Measurements from ENCODE around the gene CDYL2. TPM values are rescaled to one million over a fixed set of nuclear protein-coding genes. Genes with fewer than 3 reads are reported as not detected.
"Not testable (repeated sequence)": the region's sequence is repeated elsewhere in the genome, so short reads cannot be mapped to it uniquely, and the experiment has no call there.

CDYL2 gene
- total and polyA plus RNA-seq, 7 donors, result 0.23 to 2.2 (median 1.0) TPM

DNA sequence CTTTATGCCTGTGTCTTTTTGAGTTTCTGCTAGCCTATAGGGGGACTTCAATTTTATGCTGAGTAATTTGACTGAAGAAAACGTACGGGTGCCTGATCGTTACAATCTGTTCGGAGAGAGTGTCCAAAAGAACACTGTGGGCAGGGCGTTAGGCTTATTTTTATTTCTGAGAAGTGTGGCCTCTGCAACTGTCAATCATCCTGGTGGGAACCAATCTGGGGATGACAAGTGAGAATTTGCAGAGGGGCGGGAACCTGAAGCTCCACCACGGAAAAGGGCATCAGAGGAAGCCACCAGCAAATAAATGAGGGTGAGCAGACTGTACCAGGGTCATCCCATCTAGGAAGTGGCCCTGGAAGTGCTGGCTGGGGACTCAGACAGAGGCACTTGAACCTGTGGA lies 12.0 kb upstream of the CDYL2 start:
- Histone ChIP-seq H3K9me3 (no peaks in the 10 kb centered on the region), H3K36me3 (ENCODE audit: insufficient read depth in 1 of 2, low read depth in 1 of 2) (no peaks in the 10 kb centered on the region), H3K27me3 (ENCODE audit: insufficient read depth in 3 of 3, low read length in 2 of 3) (peaks cover 0 to 4% (median 0%) of the 10 kb centered on the region in 3 donors), H3K4me1 (no peaks in the 10 kb centered on the region), H3K27ac (no peak overlapping the region), H3K4me3 (no peak overlapping the region)
- TF ChIP-seq, protein P1, sequence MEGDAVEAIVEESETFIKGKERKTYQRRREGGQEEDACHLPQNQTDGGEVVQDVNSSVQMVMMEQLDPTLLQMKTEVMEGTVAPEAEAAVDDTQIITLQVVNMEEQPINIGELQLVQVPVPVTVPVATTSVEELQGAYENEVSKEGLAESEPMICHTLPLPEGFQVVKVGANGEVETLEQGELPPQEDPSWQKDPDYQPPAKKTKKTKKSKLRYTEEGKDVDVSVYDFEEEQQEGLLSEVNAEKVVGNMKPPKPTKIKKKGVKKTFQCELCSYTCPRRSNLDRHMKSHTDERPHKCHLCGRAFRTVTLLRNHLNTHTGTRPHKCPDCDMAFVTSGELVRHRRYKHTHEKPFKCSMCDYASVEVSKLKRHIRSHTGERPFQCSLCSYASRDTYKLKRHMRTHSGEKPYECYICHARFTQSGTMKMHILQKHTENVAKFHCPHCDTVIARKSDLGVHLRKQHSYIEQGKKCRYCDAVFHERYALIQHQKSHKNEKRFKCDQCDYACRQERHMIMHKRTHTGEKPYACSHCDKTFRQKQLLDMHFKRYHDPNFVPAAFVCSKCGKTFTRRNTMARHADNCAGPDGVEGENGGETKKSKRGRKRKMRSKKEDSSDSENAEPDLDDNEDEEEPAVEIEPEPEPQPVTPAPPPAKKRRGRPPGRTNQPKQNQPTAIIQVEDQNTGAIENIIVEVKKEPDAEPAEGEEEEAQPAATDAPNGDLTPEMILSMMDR (IDR thresholded peaks at IDR 0.05), result no peak
- 49 to 53% (median 51%) methylated on average over 7 of the region's 7 CpGs for WGBS, 3 donors
- ATAC-seq (no peak), DNase-seq (no peak)
- intact Hi-C loops (cut with DNase I), result no loop called here

GRCh38 chr16:80815278-80815677 lies 10.9 kb upstream of the CDYL2 start:
- H3K4me1 ChIP-seq; H3K4me3 ChIP-seq; H3K27me3 ChIP-seq (ENCODE audit: insufficient read depth in 3 of 3, low read length in 2 of 3); H3K36me3 ChIP-seq (ENCODE audit: insufficient read depth in 1 of 2, low read depth in 1 of 2); H3K27ac ChIP-seq; H3K9me3 ChIP-seq; intact Hi-C loops (cut with DNase I); DNase-seq; ATAC-seq: not testable (repeated sequence)
- WGBS, 3 donors, result 81 to 94% (median 93%) methylated on average over 2 of the region's 2 CpGs

- DNase-seq, result no peak
- no peak for ATAC-seq
- TF ChIP-seq, protein P1 (IDR thresholded peaks at IDR 0.05), result no peak
- intact Hi-C loops (cut with DNase I), result no loop called here
- Histone ChIP-seq H3K36me3 (ENCODE audit: insufficient read depth in 1 of 2, low read depth in 1 of 2) (no peaks in the 10 kb centered on the region), H3K4me3 (no peak overlapping the region), H3K9me3 (no peaks in the 10 kb centered on the region), H3K4me1 (no peaks in the 10 kb centered on the region), H3K27ac (no peak overlapping the region), H3K27me3 (ENCODE audit: insufficient read depth in 3 of 3, low read length in 2 of 3) (peaks cover 0 to 6% (median 0%) of the 10 kb centered on the region in 3 donors)
These were observed 8.2 kb upstream of the CDYL2 start for GRCh38 chr16:80812593-80812992.

DNA sequence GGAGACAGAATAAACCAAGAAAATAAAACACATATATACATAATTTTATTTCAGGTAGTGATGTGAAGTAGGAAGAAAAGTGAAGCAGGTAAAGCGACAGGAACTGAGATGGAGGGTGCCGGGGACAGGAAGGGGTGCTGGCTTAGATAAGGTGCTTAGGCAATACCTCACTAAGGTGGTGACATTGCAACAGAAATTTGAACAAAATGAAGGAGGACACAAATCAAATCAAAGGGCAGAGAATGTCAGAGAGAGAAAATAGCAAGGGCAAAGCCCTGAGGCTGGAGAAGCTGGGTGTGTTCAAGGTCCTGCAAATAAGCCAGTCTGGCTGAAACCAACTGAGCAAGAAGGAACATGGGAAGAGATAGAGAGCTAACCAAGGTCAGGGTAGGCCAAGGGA lies 5.0 kb upstream of the CDYL2 start:
- WGBS, 3 donors, result 88 to 94% (median 89%) methylated on average over 2 of the region's 2 CpGs
- Histone ChIP-seq H3K9me3 (no peaks in the 10 kb centered on the region), H3K4me3 (no peak overlapping the region), H3K27ac (no peak overlapping the region), H3K4me1 (no peaks in the 10 kb centered on the region), H3K27me3 (ENCODE audit: insufficient read depth in 3 of 3, low read length in 2 of 3) (peaks cover 0 to 28% (median 0%) of the 10 kb centered on the region in 3 donors), H3K36me3 (ENCODE audit: insufficient read depth in 1 of 2, low read depth in 1 of 2) (no peaks in the 10 kb centered on the region)
- intact Hi-C loops (cut with DNase I), result no loop called here
- ATAC-seq (no peak), DNase-seq (no peak)
- TF ChIP-seq, protein P1 (IDR thresholded peaks at IDR 0.05), result no peak

DNA sequence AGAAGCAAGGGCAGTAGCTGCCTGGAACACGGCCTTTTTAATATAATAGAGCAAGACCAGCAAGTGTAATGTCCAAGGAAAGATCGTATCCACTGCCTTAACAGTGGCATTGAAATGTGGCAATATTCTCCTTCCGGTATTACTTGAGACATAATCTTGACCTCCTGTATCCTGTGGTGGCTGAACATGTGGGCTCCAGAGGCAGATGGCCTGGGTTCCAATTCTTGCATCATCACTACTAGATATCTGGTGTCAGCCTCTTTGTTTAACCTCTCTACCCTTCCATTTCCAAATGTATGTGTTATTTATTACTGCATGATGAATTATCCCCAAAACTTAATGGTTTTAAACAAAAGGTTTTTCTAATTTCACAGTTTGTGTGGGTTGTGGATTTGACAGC lies 3.5 kb upstream of the CDYL2 start:
- intact Hi-C loops (cut with DNase I), result no loop called here
- 85 to 87% (median 85%) methylated on average over 3 of the region's 3 CpGs for WGBS, 3 donors
- ATAC-seq, result no peak

More for the DNA sequence above, 3.5 kb upstream of the CDYL2 start:
- no peak for DNase-seq
- H3K4me1 ChIP-seq, result no peaks in the 10 kb centered on the region
- peaks cover 0 to 28% (median 0%) of the 10 kb centered on the region in 3 donors for H3K27me3 ChIP-seq (ENCODE audit: insufficient read depth in 3 of 3, low read length in 2 of 3)
- H3K36me3 ChIP-seq (ENCODE audit: insufficient read depth in 1 of 2, low read depth in 1 of 2), result no peaks in the 10 kb centered on the region
- H3K9me3 ChIP-seq, result no peaks in the 10 kb centered on the region
- TF ChIP-seq, protein P1 (IDR thresholded peaks at IDR 0.05), result no peak
- no peak overlapping the region for H3K4me3 ChIP-seq
- no peak overlapping the region for H3K27ac ChIP-seq
